LNCaP clone FGC (cell line): Measurements from ENCODE around the gene PCGF3.
"Not testable (repeated sequence)": the region's sequence is repeated elsewhere in the genome, so short reads cannot be mapped to it uniquely, and the experiment has no call there.

Experiments
- DNase-seq: peaks from one replicate; pipeline ENCODE4 v3.0.0-alpha.2; 2011; ENCODE audit warnings: low read depth
- H3K4me3 ChIP-seq: 2 replicates; pipeline ENCODE4 v1.5.1; 2011; ENCODE audit warnings: mild to moderate bottlenecking, low read depth, low read length, control low read depth
- TF ChIP-seq, protein P1 (sequence below): IDR thresholded peaks from 2 replicates; pipeline ENCODE4 v1.5.1; 2012; ENCODE audit warnings: mild to moderate bottlenecking; ENCODE audit not compliant: control insufficient read depth, insufficient read depth; ENCODE audit errors: extremely low read depth

The PCGF3 gene

GRCh38 chr4:725391-726234 lies 20.0 kb downstream of the PCGF3 start:
- H3K4me3 ChIP-seq = no peak overlapping the region
- TF ChIP-seq, protein P1, sequence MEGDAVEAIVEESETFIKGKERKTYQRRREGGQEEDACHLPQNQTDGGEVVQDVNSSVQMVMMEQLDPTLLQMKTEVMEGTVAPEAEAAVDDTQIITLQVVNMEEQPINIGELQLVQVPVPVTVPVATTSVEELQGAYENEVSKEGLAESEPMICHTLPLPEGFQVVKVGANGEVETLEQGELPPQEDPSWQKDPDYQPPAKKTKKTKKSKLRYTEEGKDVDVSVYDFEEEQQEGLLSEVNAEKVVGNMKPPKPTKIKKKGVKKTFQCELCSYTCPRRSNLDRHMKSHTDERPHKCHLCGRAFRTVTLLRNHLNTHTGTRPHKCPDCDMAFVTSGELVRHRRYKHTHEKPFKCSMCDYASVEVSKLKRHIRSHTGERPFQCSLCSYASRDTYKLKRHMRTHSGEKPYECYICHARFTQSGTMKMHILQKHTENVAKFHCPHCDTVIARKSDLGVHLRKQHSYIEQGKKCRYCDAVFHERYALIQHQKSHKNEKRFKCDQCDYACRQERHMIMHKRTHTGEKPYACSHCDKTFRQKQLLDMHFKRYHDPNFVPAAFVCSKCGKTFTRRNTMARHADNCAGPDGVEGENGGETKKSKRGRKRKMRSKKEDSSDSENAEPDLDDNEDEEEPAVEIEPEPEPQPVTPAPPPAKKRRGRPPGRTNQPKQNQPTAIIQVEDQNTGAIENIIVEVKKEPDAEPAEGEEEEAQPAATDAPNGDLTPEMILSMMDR = no peak
- DNase-seq = no peak

DNA sequence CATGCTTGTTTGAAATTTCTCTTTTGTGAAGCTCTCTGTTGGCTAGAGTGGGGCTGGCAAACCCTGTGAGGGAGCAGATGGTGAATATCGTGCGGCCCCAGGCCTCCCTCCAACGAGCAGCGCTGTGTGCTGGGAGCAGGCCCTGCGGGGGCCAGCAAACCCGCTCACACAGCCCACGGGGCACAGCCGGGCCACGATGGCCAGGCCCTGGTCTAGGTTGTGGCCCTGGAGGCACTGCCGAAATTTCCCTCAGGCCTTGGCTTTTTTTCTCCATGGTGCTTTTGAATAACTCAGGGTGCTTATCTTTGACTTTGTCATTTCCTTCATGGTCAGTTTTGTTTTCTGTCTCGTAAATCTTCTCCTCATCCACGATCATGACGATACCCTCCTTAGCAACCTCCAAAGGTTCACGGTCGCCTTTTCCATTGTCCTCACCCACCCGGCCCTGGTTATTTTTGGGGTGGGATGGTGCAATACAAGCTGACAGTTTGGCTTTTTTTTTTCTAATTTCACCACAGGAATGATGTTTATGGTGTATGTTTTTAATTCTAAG lies 20.7 kb downstream of the PCGF3 start:
- no peak for DNase-seq
- H3K4me3 ChIP-seq = no peak overlapping the region

GRCh38 chr4:726838-727237 lies 21.2 kb downstream of the PCGF3 start:
- no peak for DNase-seq
- TF ChIP-seq, protein P1 = no peak
- H3K4me3 ChIP-seq = no peak overlapping the region

More for the DNA sequence above, 20.7 kb downstream of the PCGF3 start:
- TF ChIP-seq, protein P1 = no peak

GRCh38 chr4:727576-727975 lies 21.9 kb downstream of the PCGF3 start:
- no peak for DNase-seq
- TF ChIP-seq, protein P1 = no peak
- H3K4me3 ChIP-seq = no peak overlapping the region

DNA sequence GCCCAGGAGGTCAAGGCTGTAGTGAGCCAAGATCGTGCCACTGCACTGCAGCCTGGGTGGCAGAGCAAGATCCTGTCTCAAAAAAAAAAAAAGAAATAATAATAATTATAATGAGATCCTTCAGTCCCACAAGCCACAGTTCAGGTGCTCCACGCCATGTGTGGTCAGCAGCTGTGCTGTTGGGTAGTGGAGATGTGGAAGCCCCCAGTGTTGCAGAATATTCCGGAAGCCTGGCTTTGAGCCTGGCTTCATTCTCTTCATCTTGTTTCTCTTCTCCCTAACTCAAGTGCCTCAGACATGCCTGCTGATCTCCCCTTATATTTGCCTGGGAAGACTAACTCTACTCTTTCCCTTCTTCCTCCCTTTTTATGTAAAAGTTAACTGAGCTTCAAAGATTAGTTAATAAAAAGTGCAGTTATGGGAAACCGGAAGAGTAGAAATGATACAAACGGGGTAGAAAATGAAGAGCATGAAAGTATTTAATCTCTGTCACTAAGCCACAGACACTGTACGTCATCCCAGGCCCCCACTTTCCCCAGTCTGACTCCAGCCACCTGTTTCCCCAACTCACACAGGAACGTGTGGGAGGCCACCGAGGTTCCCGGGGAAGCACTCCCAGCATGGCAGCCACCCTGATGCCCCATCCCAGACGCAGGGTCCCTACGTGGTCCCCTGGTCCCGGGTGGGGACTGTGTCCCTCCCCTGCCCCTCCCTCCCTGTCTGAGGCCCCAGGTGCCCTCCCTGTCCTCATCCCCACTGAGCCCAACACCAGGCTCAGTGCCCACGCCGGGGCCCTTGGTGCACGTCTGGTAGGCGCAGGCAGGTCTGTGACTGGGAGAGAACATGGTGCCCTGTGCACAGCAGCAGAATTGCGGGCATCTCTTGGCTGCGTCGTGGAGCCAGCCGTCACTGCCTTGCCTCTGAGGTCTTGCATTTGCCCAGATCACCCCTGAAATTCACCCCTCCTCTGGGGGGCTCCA lies 24.0 kb downstream of the PCGF3 start:
- TF ChIP-seq, protein P1 = no peak
- DNase-seq = no peak
- no peak overlapping the region for H3K4me3 ChIP-seq

DNA sequence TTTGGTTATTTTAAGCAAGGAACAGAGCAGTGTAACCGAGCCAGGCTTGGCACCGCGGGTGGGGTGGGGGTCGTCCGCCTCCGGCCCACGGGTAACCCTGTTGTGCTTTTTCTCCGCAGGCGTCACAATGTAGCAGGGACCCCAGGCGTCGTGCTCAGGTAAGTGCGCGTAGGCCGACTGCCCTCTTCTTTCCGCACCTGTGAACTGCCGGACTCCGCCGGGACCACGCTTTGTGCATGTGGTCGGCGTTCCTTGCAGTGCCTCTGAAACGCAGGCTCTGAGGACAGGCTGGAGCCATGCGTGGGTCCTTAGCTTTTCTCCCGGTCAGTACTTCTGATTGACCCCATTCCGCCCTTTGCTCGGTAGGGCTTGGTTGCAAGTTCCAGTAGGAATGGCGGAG lies 24.9 kb downstream of the PCGF3 start:
- DNase-seq = no peak
- no peak overlapping the region for H3K4me3 ChIP-seq
- TF ChIP-seq, protein P1 = no peak

DNA sequence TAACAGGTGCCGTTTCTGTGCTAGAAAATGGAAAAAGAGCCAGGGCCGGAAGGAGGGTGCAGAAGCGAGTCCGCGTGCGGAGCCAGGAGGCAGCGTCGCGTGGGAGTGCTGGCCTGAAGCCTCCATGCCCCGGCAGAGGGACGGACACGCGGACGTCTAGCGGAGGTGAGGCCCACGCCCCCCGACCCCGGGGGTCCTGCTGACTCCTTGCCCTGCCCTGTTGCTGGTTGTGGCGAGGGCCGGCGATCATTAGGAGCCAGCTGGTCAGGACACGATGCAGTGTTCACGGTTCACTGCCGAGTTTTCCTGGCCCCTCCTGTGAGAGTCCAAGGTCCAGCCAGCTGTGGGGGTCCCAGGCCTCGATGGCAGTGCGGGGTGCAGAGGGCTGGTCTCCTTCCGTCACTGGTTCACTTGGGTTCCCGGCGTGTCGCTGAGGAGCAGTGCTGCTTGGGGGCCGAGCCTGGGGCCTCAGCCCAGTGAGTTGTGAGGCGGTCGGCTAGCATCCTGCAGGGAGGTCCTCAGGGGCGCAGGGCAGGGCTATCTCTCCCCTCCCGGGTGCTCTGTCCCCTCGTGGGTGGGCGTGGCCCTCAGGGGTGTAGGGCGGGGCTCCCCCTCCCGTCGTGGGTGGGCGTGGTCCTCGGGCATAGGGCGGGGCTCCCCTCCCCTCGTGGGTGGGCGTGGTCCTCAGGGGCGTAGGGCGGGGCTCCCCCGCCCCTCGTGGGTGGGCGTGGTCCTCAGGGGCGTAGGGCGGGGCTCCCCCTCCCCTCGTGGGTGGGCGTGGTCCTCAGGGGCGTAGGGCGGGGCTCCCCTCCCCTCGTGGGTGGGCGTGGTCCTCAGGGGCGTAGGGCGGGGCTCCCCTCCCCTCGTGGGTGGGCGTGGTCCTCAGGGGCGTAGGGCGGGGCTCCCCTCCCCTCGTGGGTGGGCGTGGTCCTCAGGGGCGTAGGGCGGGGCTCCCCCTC lies 25.6 kb downstream of the PCGF3 start:
- not testable (repeated sequence) for H3K4me3 ChIP-seq, DNase-seq

DNA sequence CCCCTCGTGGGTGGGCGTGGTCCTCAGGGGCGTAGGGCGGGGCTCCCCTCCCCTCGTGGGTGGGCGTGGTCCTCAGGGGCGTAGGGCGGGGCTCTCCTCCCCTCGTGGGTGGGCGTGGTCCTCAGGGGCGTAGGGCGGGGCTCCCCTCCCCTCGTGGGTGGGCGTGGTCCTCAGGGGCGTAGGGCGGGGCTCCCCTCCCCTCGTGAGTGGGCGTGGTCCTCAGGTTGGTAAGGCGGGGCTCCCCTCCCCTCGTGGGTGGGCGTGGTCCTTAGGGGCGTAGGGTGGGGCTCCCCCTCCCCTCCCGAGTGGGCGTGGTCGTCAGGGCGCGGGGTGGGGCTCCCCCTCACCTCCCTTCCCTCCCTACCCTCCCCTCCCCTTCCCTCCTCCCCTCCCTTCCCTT lies 26.3 kb downstream of the PCGF3 start:
- not testable (repeated sequence) for DNase-seq, H3K4me3 ChIP-seq
